AG10803 (cell line): ENCODE measurements around the gene INAFM1.
"Not testable (repeated sequence)": the region's sequence is repeated elsewhere in the genome, so short reads cannot be mapped to it uniquely, and the experiment has no call there.

Experiments used
- DNase-seq: peaks from one replicate; pipeline ENCODE4 v3.0.0; 2010; ENCODE audit warnings: low read depth
- H3K4me3 ChIP-seq: 2 replicates; pipeline ENCODE4 v1.5.1; 2011; ENCODE audit warnings: mild to moderate bottlenecking, low read length, control low read depth
- TF ChIP-seq, protein P1 (sequence below): conservative IDR thresholded peaks from 2 replicates; pipeline ENCODE4 v1.5.1; 2011; ENCODE audit warnings: mild to moderate bottlenecking, low read length, control low read depth, inconsistent platforms

The INAFM1 gene

DNA sequence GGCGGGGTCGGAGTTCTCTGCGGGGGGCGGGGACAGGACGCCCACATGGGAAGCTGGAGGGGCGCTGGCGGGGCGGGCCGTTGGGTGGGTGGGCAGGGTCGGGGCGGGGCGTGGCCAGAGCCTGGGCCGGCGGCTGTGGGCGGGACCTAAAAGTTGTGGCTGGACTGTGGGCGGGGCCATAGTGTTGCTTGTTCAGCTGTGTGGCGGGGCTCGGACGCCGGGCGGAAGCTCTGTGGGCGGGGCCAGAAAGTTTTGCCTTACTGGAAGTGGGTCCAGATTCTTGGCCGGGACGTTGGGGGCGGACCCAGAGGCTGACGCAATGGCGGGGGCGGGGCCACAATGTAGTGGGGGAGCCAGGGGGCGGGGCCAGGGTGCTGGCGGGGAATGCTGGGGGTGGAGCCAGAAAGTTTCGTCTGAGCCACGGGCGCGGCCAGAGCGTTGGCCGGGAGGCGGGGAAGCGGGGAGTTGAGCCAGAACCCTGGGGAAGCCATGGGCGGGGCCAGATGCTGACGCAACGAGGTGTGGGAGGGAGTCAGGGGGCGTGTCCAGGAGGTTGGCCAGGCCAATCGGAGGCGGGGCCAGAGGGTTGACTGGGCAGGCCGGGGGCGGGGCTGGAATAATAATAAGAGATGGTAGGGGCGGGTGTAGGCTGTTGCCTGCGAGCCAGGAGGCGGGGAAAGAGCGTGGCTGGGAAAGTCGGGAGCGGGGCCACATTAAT lies 17.8 kb upstream of the INAFM1 start:
- H3K4me3 ChIP-seq: peak overlapping the region; percentile 85
- peak; percentile 99 for DNase-seq
- TF ChIP-seq, protein P1, sequence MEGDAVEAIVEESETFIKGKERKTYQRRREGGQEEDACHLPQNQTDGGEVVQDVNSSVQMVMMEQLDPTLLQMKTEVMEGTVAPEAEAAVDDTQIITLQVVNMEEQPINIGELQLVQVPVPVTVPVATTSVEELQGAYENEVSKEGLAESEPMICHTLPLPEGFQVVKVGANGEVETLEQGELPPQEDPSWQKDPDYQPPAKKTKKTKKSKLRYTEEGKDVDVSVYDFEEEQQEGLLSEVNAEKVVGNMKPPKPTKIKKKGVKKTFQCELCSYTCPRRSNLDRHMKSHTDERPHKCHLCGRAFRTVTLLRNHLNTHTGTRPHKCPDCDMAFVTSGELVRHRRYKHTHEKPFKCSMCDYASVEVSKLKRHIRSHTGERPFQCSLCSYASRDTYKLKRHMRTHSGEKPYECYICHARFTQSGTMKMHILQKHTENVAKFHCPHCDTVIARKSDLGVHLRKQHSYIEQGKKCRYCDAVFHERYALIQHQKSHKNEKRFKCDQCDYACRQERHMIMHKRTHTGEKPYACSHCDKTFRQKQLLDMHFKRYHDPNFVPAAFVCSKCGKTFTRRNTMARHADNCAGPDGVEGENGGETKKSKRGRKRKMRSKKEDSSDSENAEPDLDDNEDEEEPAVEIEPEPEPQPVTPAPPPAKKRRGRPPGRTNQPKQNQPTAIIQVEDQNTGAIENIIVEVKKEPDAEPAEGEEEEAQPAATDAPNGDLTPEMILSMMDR: no peak

- peak overlapping the region; percentile 80 for H3K4me3 ChIP-seq
- DNase-seq: no peak
- TF ChIP-seq, protein P1: no peak
These were observed 17.1 kb upstream of the INAFM1 start for GRCh38 chr19:47257411-47258169.

- no peak for DNase-seq
- TF ChIP-seq, protein P1: no peak
- H3K4me3 ChIP-seq: peak overlapping the region; percentile 80
These were observed 16.3 kb upstream of the INAFM1 start for GRCh38 chr19:47258434-47258833.

GRCh38 chr19:47258895-47259555 lies 15.7 kb upstream of the INAFM1 start:
- no peak for DNase-seq
- peak overlapping the region; percentile 80 for H3K4me3 ChIP-seq
- TF ChIP-seq, protein P1: no peak

GRCh38 chr19:47260476-47260875 lies 14.2 kb upstream of the INAFM1 start:
- TF ChIP-seq, protein P1: no peak
- DNase-seq: no peak

DNA sequence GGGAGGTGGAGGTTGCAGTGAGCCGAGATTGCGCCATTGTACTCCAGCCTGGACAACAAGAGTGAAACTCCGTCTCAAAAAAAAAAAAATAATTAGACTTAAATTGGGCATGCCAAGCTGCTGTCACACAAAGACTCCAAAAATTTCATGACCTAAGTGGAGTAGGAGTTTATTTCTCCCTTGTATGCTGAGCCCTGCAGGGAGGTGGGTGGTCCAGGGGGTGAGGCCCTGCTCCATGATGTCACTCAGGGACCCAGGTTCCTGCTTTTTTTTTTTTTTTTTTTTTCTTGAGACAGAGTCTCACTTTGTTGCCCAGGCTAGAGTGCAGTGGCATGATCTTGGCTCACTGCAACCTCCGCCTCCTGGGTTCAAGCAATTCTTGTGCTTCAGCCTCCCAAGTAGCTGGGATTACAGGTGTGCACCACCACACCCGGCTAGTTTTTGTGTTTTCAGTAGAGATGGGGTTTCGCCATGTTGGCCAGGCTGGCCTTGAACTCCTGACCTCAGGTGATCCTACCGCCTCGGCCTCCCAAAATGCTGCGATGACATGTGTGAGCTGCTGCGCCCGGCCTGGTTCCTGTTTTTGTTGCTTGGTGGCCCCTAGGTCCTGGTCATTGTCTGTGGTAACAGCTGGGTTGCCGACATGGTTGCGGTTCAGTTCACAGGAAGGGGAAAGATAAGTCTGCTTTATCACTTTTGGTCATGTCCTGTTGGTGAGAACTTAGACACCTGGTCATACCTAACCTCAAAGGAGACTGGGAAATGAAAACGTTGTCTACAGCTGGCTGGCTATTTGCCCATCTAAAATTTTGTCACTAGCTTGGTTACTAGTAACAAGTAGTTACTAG lies 12.5 kb upstream of the INAFM1 start:
- DNase-seq: not testable (repeated sequence)

More at GRCh38 chr19:47260476-47260875, 14.2 kb upstream of the INAFM1 start:
- no peak overlapping the region for H3K4me3 ChIP-seq

DNA sequence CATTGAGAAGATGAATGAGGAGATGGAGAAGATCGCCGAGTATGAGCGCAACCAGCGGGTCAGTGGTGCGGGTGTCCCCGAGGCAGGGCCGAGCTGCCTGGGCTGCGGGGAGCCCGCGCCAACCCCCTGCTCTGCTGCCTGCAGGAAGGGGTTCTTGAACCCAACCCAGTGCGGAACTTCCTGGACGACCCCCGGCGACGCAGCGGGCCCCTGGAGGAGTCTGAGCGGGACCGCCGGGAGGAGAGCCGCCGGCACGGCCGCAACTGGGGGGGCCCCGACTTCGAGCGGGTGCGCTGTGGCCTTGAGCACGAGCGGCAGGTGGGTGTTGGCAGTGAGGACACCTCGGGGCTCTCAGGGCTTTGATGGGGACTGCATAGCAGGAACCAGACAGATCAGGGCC lies 10.1 kb upstream of the INAFM1 start:
- H3K4me3 ChIP-seq: no peak overlapping the region
- TF ChIP-seq, protein P1: no peak
- DNase-seq: no peak

More for the DNA sequence above, 12.5 kb upstream of the INAFM1 start:
- not testable (repeated sequence) for H3K4me3 ChIP-seq
